Fibroblast of pulmonary artery (primary cell): ENCODE data around the gene TARS3.

Experiments
- DNase-seq: peaks from one replicate; pipeline ENCODE4 v3.0.0-alpha.2; 2010; ENCODE audit warnings: low read depth
- H3K4me3 ChIP-seq: replicated peaks from 2 replicates; pipeline ENCODE4 v1.5.1; 2011; ENCODE audit warnings: low read depth, mild to moderate bottlenecking, control low read depth, low read length, moderate library complexity
- CTCF ChIP-seq: IDR thresholded peaks from 2 replicates; pipeline ENCODE4 v1.5.1; 2011; ENCODE audit warnings: mild to moderate bottlenecking, control low read depth, low read length, inconsistent platforms; ENCODE audit errors: missing control alignments

Gene TARS3

DNA sequence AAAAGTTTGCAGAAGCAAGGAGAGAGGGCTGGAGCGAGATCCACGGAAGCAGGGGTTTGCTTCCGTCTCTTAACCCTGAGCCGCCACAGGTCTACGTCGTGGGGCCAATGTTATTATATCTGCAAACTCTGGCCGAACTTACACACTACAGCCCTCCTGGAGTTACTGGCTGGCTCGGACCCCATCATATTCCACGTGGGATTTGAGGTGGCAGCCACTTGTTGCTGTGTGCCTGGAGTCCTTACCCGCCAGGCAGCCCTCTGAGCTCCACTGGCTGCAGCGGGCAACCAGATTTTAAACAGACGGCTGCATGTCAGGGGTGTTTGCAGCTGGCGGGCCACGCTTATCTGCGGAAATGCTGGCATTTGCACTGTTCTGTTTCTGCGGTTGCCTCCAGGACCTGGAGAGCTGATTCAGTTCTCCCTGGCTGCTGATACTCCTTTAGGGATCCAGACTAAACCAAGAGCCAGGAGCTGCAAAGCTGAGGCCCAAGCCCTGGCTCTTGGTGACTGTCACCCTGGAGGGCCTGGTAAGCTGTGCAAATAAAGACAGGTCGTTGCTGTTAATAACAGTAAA lies 106.8 kb downstream of the TARS3 start:
- no peak for TF ChIP-seq CTCF
- DNase-seq, result peak; percentile 49
- no peak overlapping the region for H3K4me3 ChIP-seq

DNA sequence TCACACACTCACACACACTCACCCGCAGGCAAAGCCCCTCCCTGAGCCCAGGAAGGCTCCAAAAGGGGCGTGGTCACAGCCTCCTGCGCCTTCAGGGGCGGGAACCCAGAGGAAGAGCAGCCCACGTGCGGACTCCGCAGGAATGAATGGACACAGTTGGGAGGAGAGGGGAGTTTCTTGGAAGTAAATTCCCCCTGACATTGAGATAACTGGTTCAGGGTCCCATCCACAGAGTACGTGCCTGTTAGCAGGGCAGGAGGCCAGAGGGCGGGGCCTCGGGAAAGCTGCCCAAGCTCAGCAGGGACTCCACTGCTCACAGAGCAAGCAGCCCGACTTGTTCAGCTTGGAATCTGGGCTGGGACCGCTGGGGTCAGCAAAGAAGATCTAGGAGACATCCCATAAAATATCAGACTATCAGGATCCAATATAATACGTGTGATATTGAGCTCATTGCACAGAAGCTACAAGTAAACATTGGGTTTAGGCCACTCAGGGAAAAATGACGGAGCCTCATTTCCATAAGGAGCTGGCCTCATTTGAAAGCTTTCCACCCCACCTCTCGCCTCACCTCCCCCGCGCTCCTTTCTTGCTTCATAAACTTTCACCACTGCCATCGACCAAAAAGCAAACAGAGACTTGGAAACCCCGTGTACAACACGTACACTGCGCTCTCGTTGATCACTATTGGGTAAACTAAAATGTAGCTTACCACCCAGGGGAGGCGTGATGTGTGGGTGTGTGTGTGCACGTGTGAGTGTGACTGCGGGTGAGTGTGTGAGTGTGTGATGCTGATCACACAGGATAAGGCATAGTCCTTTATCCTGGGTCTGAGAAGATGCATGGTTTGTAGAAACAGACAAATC lies 108.1 kb downstream of the TARS3 start:
- no peak for TF ChIP-seq CTCF
- peak; percentile 75 for DNase-seq
- peak overlapping the region; percentile 14 for H3K4me3 ChIP-seq

DNA sequence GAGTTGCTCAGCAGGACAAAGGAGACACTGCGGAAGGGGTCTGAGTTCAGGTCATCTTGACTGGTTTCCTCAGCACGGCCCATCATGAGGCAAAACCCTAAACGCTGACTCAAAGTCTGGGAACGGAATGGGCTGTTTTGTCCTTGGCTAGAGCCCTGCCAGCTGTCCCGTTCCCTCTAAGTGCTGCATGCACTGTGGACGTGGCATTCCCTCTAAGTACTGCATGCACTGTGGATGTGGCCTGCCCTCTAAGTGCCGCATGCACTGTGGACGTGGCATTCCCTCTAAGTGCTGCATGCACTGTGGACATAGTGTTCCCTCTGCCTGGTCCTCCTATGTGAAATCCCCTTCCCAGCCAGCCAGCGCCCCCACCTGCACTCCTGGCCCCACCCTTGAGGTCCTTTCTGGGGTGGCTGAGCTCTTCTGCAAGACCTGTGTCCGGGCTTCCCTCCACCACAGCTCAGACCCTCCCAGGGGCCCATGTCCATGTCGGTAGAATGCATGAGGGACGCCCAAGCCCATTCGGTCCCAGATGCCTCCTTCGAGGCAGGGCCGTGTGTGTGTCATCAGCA lies 108.8 kb downstream of the TARS3 start:
- DNase-seq, result peak; percentile 36
- TF ChIP-seq CTCF, result no peak
- no peak overlapping the region for H3K4me3 ChIP-seq

GRCh38 chr15:101614761-101615160 lies 109.5 kb downstream of the TARS3 start:
- no peak for TF ChIP-seq CTCF
- no peak for DNase-seq
- no peak overlapping the region for H3K4me3 ChIP-seq

DNA sequence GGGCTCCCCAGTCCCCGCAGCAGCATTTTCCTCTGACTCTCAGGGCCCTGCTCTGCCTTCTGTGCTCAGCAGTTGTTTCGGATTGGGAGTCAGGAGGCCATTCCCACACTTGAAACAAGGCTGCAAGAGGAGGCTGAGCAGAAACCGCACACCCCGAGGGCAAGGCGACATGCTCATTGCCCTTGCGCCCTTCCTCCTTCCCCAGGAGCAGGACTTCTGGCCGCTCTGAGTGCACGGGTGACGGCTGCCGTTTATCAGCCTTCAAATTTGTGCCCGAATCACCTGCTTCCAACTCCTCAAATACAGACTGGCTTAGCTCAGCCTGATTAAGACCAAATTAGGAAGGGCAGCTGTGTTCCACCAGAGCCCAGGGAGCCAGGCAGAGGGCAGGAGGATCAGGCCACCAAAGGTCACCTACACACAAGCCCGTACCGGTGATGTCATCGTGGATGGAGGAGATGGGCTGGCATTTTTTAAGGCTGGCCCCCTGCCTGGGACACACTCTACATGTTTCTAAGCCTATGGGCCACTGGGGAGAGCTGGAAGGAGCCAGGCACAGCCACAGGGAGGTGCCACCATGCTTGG lies 110.2 kb downstream of the TARS3 start:
- no peak overlapping the region for H3K4me3 ChIP-seq
- TF ChIP-seq CTCF, result no peak
- no peak for DNase-seq

- no peak overlapping the region for H3K4me3 ChIP-seq
- DNase-seq, result peak; percentile 54
- TF ChIP-seq CTCF, result no peak
These were observed 110.9 kb downstream of the TARS3 start for GRCh38 chr15:101613130-101614000.
